ENCODE measurements around the gene FTO.

The FTO gene

GRCh38 chr16:53785916-53786315 lies 82.0 kb downstream of the FTO start:
- DNase-seq: no peak

GRCh38 chr16:53787423-53787822 lies 83.5 kb downstream of the FTO start:
- DNase-seq: no peak

GRCh38 chr16:53789137-53789536 lies 85.2 kb downstream of the FTO start:
- DNase-seq: no peak

GRCh38 chr16:53792161-53792951 lies 88.4 kb downstream of the FTO start:
- DNase-seq: peak in 1 of 2 experiments; percentile 12

- DNase-seq: no peak
Observed at GRCh38 chr16:53803451-53803850, 99.5 kb downstream of the FTO start.

GRCh38 chr16:53803998-53804397 lies 100.0 kb downstream of the FTO start:
- DNase-seq: no peak

GRCh38 chr16:53804467-53804866 lies 100.5 kb downstream of the FTO start:
- DNase-seq: no peak

- no peak for DNase-seq
Observed at GRCh38 chr16:53805113-53805512, 101.2 kb downstream of the FTO start.

- DNase-seq: no peak
Observed at GRCh38 chr16:53805752-53806151, 101.8 kb downstream of the FTO start.

- no peak for DNase-seq
Observed at GRCh38 chr16:53809088-53809932, 105.4 kb downstream of the FTO start.

GRCh38 chr16:53812914-53813313 lies 109.0 kb downstream of the FTO start:
- DNase-seq: no peak

GRCh38 chr16:53814801-53815200 lies 110.8 kb downstream of the FTO start:
- no peak for DNase-seq

GRCh38 chr16:53816211-53816836 lies 112.4 kb downstream of the FTO start:
- no peak for DNase-seq

- peak in 1 of 2 experiments; percentile 26 for DNase-seq
Observed at GRCh38 chr16:53817117-53817755, 113.3 kb downstream of the FTO start.

- no peak for DNase-seq
Observed at GRCh38 chr16:53817812-53818550, 114.0 kb downstream of the FTO start.

GRCh38 chr16:53821487-53821886 lies 117.5 kb downstream of the FTO start:
- DNase-seq: no peak

GRCh38 chr16:53821957-53822625 lies 118.1 kb downstream of the FTO start:
- no peak for DNase-seq

- no peak for DNase-seq
Observed at GRCh38 chr16:53822936-53823529, 119.1 kb downstream of the FTO start.

GRCh38 chr16:53826658-53827057 lies 122.7 kb downstream of the FTO start:
- no peak for DNase-seq

- no peak for DNase-seq
Observed at GRCh38 chr16:53827741-53828140, 123.8 kb downstream of the FTO start.

- DNase-seq: no peak
Observed at GRCh38 chr16:53829186-53829747, 125.3 kb downstream of the FTO start.

All from NCI-H446 (cell line).